GM21381 (cell line): Measurements from ENCODE around the gene DLGAP5.

Experiments used
- ATAC-seq: cut with Tn5 transposase; IDR thresholded peaks from one replicate; pipeline ENCODE4 v1.9.1; 2021; ENCODE audit warnings: mild to moderate bottlenecking, moderate library complexity; ENCODE audit not compliant: unreplicated experiment

The DLGAP5 gene

DNA sequence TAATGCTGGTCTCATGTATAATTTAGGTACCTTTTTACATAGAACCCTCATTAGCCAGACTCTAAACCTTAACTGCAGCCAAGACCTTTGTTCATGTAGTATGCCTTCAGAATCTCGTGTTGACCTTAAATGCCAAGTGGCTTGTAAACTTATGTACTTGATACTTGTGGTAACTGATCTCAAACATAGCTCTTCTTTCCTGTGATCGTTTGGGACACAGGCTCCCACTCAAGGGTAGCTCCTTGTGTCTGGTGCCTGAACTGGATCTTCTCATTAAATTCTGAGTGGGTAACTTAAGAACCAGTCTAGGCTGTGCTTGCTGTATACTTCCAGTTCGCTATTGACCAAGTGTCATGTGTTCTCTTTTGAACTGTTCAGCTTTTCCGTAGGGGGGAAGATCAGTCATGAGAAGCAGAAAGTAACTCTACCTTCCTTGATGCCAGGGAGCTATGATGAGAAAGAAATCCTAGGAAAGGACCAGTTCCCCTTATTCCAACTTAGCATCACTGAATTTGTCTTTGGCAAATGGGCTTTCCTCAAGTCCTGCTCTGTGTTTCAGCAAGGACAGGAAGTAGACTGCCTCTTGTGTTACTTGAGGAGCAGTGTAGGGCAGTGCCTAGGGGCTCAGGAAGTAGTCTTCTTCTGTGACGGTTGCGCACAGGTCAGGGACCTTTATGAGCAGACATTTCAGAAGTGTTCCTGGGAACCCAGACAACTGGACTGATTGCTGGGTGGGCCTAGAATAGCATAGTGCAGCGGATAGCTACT, 59.8 kb downstream of the DLGAP5 start:
- no peak for ATAC-seq

GRCh38 chr14:55130196-55130550, 61.2 kb downstream of the DLGAP5 start:
- ATAC-seq, result no peak

- peak; percentile 55 for ATAC-seq
Measured at GRCh38 chr14:55129428-55130195, 61.8 kb downstream of the DLGAP5 start.

DNA sequence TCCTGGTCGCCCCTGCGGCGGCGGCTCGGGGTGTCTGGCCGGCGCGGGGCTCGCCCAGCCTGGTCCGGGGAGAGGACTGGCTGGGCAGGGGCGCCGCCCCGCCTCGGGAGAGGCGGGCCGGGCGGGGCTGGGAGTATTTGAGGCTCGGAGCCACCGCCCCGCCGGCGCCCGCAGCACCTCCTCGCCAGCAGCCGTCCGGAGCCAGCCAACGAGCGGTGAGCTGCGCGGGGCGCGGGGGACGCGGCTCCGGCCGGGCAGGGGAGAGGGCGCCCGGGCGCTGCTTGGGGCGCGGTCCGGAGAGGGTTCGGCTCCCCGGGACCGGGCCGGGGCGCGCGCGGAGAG, 62.3 kb downstream of the DLGAP5 start, which contains the start of gene LGALS3:
TSS of gene LGALS3 (plus strand) at position 167 of the 342 bp plus-strand sequence. CDS start 8,122 bp downstream, outside the sequence.
- peak; percentile 72 for ATAC-seq

DNA sequence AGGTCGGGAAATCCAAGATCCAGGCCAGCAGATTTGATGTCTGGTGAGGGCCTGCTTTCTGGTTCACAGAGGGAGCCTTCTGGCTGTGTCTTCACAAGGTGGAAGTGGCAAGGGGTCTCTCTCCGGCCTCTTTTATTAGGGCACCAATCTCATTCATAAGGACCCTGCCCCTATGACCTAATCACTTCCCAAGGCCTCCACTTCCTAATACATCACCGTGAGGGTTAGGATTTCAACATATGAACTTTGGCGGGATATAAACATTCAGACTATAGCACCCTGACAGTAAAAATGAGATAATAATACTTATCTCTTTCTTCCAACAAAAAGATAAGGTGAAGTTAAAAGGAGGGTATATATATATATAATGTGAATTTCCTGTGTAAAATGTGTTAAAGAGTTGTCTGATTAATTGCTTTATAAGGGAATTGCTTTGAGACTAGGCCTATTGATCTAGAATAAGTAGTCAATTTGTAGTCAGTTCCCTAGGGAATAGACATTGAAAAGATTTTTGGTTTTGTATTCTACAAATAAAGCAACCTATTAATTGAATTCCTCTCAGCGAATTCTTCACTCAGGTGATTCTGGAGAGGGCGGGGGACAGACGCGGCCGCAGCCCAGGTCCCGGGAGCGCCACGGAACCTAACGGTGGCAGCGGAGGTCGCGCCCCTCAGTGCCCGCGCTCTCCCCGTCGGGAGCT, 62.8 kb downstream of the DLGAP5 start:
- ATAC-seq, result no peak

GRCh38 chr14:55127460-55127951, 63.9 kb downstream of the DLGAP5 start:
- no peak for ATAC-seq

GRCh38 chr14:55126932-55127459, 64.4 kb downstream of the DLGAP5 start:
- ATAC-seq, result no peak

DNA sequence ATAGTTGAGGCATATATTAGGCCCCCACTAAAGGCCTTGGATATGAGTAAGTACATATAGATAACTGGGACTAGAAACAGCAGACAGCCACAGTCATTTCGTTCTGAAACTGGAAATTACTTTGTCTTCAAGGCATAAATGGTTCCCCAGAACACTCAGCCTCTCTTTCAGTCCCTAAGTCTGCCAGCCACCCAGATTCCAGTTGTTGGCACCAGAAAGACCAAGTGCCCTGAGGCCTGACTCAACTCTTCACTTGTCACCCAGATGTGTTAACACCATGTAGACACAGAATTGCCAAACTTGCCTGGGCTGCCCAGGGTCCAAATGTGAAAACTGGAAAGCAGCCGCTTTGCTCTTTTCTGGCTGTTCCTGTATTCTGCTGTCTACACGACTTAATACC, 65.4 kb downstream of the DLGAP5 start:
- ATAC-seq, result no peak

- no peak for ATAC-seq
Measured at GRCh38 chr14:55125403-55125802, 66.0 kb downstream of the DLGAP5 start.

GRCh38 chr14:55124774-55125386, 66.5 kb downstream of the DLGAP5 start:
- ATAC-seq, result no peak

DNA sequence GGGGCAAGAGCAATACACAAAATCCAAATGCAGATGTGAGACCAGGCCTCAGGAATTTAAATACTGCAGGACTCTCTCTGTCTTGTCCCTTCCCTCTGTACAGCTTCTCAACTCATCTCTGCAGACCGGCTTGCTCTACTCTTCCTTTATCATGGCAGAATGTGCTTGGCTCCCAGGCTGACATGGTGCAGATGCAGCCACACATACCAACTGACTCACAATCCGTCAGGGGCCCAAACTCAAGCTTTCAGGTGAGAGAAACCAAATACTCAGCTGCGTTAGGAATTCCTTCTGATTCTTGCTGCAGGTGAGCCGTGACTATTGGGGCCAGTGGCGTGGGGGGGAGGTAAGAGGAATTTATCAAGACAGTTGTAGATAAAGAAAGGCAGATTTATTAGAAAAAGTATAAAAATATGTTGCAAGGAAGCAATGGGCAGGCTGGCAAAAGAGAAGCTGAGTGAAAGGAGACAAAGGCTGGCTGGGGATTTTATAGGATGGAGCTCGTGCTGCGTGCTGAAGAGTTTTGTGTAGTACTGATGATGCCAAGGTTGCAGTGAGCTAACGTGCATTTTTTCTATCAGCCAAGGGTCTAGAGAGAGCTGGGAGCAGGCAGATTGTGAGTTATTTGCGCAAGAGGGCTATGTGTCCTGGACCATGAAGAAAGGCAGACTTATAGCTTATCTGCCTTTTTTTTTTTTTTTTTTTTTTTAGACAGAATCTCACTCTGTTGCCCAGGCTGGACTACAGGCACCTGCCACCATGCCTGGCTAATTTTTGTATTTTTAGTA, 67.3 kb downstream of the DLGAP5 start:
- ATAC-seq, result no peak

- no peak for ATAC-seq
Measured at GRCh38 chr14:55123101-55123500, 68.3 kb downstream of the DLGAP5 start.

GRCh38 chr14:55122440-55122986, 68.9 kb downstream of the DLGAP5 start:
- no peak for ATAC-seq

DNA sequence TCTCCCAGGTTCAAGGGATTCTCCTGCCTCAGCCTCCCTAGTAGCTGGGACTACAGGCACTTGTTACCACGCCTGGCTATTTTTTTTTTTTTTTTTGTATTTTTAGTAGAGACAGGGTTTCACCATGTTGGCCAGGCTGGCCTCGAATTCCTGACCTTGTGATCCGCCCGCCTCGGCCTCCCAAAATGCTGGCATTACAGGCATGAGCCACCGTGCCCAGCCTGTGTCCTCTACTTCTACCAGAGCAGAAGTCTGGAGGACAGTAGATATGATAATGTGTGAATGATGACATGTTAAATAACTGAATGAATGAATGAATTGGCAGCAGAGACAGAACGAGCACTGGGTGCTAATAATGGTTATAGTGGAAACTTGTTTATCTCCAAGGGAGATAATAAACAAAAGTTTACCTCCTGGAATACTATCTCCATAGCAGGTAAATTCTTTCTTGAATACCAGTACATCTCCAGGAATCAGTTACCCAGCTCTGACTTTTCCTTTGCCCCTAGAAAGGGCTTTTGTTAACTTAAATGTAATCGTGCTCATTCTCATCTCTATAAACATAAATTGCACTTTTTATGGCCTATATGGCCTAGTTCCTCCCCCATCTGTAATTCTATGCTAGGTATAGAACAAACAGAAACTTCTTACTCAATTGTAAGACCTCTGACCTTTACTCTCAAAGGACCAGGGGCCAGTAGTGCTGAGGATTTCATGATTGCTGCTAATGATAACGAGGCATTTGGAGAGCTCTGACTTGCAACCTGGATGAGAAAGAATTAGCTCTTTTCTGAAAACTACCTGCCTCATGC, 69.6 kb downstream of the DLGAP5 start:
- ATAC-seq, result no peak

DNA sequence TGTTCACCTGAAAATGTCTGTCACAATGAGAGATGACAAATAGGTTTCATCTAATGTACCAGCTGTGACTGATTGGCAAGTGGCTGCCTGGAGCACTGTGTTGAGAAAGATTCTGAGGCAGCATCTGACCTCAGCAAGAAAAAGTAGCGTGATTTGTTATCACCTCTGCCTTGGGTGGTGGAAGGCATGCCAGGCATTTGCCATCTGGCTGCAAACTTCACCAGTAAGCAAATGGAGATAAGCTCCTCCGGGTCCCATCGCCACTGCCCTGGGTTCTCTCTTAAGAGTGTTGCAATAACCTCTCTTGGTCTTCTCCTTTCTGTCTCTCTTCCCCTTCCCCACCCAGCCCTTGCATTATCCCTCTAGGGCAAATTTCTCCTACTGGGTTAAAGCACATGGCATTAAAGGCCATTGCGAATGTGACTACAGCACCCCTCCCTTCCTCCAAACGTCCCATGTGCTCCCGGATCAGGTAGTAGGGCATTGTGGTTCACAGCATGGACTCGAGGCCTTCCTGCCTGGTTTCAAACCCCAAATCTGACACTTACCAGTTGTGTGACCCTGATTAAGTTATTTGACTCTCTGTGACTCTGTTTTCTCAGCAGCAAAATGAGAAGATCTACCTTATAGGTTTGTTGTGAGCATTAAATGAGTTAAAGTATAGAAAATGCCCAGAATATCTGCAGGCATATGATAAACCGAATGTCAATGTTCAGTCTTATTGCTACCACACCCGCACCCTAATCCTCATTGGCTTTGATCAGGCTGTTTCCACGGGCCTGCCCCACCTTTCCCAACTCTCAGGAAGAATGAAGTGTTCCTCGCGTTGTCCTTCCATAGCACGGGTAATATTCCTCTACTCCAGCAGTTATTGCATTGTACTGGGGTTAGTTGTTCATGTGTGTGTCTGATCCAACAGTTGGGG, 70.6 kb downstream of the DLGAP5 start:
- no peak for ATAC-seq

DNA sequence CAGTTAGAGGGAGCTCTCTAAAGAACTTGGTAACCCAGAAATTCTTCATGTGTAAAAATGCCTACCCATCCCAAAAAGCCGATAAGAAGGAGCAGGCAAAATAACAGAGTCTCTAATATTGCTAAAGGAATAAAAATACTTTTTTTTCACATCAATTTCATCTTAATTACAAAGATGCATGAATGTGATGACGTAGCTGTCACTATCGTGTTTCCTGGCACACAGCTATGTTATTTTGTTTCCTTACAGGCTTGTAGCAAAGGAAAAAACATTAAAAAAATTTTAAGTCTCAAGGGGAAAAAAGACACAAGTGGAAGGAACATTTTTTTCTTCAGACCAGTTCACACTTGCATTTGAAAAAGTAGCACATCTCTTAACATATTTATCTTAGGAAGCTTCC, 72.6 kb downstream of the DLGAP5 start:
- no peak for ATAC-seq

DNA sequence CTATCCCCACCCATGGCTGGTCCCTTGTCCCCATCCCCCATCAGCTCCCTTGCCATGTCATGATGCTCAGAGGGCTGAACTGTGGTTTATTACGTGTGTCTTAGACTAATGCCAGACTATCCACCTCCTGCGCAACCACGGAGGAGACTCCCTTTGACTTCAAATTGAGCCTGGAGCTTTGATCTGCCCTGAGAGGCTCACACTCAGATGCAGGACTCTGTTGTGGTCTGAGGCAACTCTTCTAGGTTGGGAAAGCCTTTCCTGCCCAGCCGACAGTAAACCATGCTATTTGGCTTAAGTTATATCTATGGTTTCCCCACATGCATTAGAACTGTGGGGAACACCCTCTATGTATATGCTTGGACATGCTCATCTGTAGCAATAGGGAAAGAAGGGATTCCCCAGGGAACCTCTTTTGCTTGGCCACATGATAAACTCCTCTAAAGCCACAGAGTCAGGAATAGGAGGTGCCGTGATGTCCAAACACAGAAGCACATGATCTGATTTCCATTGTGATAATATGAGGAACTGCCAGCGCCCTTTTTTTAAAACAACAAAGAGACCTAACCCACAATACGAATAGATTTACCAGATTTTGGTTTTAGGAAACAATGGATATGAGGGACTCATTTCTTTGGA, 73.5 kb downstream of the DLGAP5 start:
- no peak for ATAC-seq
